ENCODE results near the gene ESRRA.
A peak's percentile ranks its signal among the peaks of the same experiment; 100 is the strongest.
"Not testable (repeated sequence)": the region's sequence is repeated elsewhere in the genome, so short reads cannot be mapped to it uniquely, and the experiment has no call there.

ESRRA gene

DNA sequence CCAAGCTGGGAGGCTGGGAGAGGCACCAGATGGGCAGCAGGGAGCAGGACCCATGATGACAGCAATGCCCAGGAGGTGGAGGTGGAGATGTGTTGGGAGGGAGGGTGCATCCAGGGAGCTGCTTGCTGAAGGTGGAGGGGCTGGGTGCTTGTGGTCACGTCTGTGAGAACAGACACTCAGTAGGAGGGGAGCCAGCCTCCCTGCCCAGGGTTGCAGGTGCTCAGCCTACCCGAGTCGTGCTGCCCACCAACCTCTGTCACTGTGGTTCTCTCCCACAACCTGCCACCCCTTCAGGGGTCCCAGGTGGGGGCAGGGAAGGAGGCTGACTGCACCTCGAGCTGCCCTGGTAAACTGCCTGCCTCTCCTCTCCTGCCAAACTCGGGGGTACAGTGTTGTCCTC, 18.0 kb downstream of the ESRRA start:
- no peak for ATAC-seq
- no peak for DNase-seq (ENCODE audit: low spot score in 2 of 2)
- peaks cover 31% of the 10 kb centered on the region for H3K4me1 Mint-ChIP-seq
- H3K27ac Mint-ChIP-seq = peak overlapping the region; percentile 78
- H3K36me3 Mint-ChIP-seq = peaks cover 48% of the 10 kb centered on the region
- H3K4me3 Mint-ChIP-seq = no peak overlapping the region
- H3K9me3 Mint-ChIP-seq = no peaks in the 10 kb centered on the region

- H3K36me3 Mint-ChIP-seq = peaks cover 42% of the 10 kb centered on the region
- peaks cover 27% of the 10 kb centered on the region for H3K4me1 Mint-ChIP-seq
- H3K4me3 Mint-ChIP-seq; H3K9me3 Mint-ChIP-seq; ATAC-seq; DNase-seq (ENCODE audit: low spot score in 2 of 2): not testable (repeated sequence)
- peak overlapping the region; percentile 78 for H3K27ac Mint-ChIP-seq
Observed at GRCh38 chr11:64323984-64324383, 18.7 kb downstream of the ESRRA start.

- no peak for ATAC-seq
- peaks cover 33% of the 10 kb centered on the region for H3K36me3 Mint-ChIP-seq
- H3K4me3 Mint-ChIP-seq = no peak overlapping the region
- H3K4me1 Mint-ChIP-seq = peaks cover 19% of the 10 kb centered on the region
- DNase-seq (ENCODE audit: low spot score in 2 of 2) = no peak
- H3K9me3 Mint-ChIP-seq = no peaks in the 10 kb centered on the region
- no peak overlapping the region for H3K27ac Mint-ChIP-seq
Observed at GRCh38 chr11:64324692-64325469, 19.6 kb downstream of the ESRRA start.

DNA sequence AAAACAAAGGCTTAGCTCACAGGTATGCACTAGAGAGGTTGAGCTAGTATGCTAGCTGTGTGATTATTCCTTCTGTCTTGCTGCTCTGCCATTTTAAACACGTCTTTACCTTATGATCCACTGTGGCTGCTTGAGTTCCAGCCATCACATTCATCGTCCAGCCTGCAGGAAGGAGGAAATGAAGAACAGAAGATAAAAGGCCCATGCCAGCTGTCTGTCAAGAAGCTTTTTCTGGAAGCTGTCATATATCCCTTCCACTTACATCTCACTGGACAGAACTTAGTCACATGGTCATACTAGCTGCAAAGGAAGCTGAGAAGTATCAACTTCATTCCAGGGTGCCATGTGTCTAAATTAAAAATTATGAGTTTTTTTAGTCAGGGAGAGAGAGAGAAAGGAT, 22.1 kb downstream of the ESRRA start:
- H3K36me3 Mint-ChIP-seq = peaks cover 9% of the 10 kb centered on the region
- H3K27ac Mint-ChIP-seq = no peak overlapping the region
- H3K4me1 Mint-ChIP-seq = peaks cover 16% of the 10 kb centered on the region
- no peak overlapping the region for H3K4me3 Mint-ChIP-seq
- no peak for DNase-seq (ENCODE audit: low spot score in 2 of 2)
- no peak for ATAC-seq
- no peaks in the 10 kb centered on the region for H3K9me3 Mint-ChIP-seq

GRCh38 chr11:64327993-64328392, 22.7 kb downstream of the ESRRA start:
- Mint-ChIP-seq H3K4me3 (no peak overlapping the region), H3K36me3 (peaks cover 4% of the 10 kb centered on the region), H3K9me3 (no peaks in the 10 kb centered on the region), H3K4me1 (peaks cover 16% of the 10 kb centered on the region), H3K27ac (no peak overlapping the region)
- DNase-seq (ENCODE audit: low spot score in 2 of 2) (no peak), ATAC-seq (no peak)

- DNase-seq (ENCODE audit: low spot score in 2 of 2) (no peak), ATAC-seq (no peak)
- Mint-ChIP-seq H3K27ac (no peak overlapping the region), H3K9me3 (no peaks in the 10 kb centered on the region), H3K4me1 (peaks cover 27% of the 10 kb centered on the region), H3K4me3 (no peak overlapping the region), H3K36me3 (peaks cover 18% of the 10 kb centered on the region)
Observed at GRCh38 chr11:64330888-64331287, 25.6 kb downstream of the ESRRA start.

DNA sequence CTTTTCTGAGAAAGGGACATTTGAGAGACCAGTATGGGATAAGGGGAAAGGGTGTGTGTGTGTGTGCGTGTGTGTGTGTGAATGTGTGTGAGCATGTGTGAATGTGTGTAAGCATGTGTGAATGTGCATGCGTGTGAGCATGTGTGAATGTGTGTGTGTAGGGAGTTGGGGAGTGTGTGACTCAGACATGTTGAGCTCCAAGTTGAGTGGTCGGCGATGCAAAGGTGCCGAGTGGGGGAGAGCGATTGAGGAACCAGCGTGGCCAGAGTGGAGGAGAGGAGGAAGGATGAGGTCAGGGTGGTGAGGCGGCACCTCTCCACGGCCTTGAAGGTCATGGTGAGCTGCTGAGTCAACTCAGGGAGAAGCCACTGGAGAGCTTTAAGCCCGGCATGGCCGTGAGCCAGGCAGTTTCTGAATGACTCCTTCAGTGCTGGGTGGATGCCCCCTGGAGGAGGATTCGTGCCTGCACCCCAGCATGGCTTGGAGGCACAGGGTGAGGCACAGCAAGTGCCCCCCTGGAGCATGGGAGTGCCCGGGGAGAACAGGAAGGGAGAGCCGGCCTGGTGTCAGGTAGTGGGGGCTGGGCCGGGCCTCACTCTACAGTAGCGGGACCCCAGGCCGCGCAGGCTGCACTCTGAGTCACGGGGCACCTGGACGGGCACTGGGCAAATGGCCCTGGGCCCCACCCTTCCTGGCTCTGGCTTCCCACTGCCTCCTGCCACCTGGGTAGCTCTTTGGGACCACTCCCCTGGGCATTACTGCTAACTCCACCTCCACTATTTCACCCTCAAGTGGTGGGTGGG, 26.4 kb downstream of the ESRRA start:
- peak; percentile 75 to 92 for DNase-seq (ENCODE audit: low spot score in 2 of 2)
- H3K9me3 Mint-ChIP-seq = no peaks in the 10 kb centered on the region
- peak overlapping the region; percentile 68 for H3K27ac Mint-ChIP-seq
- ATAC-seq = peak; percentile 94
- peak overlapping the region; percentile 36 for H3K4me3 Mint-ChIP-seq
- H3K36me3 Mint-ChIP-seq = peaks cover 18% of the 10 kb centered on the region
- H3K4me1 Mint-ChIP-seq = peaks cover 27% of the 10 kb centered on the region

DNA sequence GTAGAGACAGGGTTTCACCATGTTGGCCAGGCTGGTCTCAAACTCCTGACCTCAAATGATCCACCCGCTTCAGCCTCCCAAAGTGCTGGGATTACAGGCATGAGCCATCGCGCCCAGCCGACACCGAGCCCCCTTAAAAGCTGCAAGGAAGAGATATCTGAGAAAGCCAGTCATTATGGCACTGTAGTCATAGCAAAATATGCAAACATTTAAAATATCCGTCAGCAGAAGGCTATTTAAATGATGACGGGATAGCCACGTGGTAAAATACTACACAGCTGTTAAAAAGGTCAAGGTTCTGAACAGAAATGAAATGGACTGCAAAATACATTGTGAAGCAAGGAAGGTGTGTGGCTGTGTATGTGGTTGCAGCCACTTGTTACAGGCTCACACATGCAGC, 28.2 kb downstream of the ESRRA start:
- no peak for ATAC-seq
- H3K4me1 Mint-ChIP-seq = peaks cover 32% of the 10 kb centered on the region
- H3K27ac Mint-ChIP-seq = no peak overlapping the region
- no peak for DNase-seq (ENCODE audit: low spot score in 2 of 2)
- no peaks in the 10 kb centered on the region for H3K9me3 Mint-ChIP-seq
- H3K4me3 Mint-ChIP-seq = no peak overlapping the region
- H3K36me3 Mint-ChIP-seq = peaks cover 30% of the 10 kb centered on the region

DNA sequence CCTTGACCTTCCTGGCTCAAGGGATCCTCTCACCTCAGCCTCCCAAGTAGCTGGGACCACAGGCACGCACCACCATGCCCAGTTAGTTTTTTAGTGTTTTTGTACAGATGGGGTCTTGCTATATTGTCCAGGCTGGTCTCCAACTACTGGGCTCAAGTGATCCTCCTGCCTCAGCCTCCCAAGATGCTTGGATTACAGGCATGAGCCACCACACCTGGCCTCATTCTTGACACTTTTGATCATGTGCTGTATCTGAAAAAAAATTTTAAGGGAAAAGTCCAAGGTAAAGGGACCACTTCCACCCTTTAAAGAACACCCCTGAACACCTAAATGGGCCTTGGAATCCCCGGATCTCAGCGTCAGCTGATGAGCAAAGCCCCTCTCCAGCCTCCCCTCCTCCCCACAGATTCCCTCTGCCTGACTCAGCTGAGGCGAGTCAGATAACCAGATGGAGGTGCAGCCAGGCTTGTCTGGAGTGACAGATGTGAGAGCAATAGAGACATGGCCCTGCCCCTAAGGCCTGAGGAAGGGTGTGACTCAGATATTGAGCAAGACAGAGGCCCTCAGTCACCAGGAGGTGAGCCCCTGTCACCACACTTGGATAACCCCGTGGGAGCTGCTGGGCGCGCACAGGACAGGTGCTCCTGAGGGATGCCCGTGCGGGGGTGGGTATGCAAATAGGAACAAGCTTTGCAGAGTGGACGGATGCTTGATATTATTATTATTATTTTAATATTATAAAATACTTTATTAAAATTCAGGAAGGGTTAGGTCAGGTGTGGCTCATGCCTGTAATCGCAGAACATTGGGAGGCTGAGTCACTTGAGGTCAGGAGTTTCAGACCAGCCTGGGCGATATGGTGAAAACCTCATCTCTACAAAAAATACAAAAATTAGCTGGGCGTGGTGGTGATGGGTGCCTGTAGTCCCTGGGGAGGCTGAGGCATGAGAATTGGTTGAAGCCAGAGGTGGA, 29.7 kb downstream of the ESRRA start:
- DNase-seq (ENCODE audit: low spot score in 2 of 2) = no peak
- Mint-ChIP-seq H3K4me3 (peak overlapping the region; percentile 7), H3K4me1 (peaks cover 44% of the 10 kb centered on the region), H3K27ac (peak overlapping the region; percentile 78), H3K36me3 (peaks cover 45% of the 10 kb centered on the region), H3K9me3 (no peaks in the 10 kb centered on the region)
- peak; percentile 82 for ATAC-seq

GRCh38 chr11:64337538-64338249, 32.4 kb downstream of the ESRRA start:
- peak overlapping the region; percentile 90 for H3K4me3 Mint-ChIP-seq
- peaks cover 65% of the 10 kb centered on the region for H3K36me3 Mint-ChIP-seq
- H3K27ac Mint-ChIP-seq = peak overlapping the region; percentile 29
- no peaks in the 10 kb centered on the region for H3K9me3 Mint-ChIP-seq
- DNase-seq (ENCODE audit: low spot score in 2 of 2) (no peak), ATAC-seq (no peak)
- peaks cover 45% of the 10 kb centered on the region for H3K4me1 Mint-ChIP-seq

DNA sequence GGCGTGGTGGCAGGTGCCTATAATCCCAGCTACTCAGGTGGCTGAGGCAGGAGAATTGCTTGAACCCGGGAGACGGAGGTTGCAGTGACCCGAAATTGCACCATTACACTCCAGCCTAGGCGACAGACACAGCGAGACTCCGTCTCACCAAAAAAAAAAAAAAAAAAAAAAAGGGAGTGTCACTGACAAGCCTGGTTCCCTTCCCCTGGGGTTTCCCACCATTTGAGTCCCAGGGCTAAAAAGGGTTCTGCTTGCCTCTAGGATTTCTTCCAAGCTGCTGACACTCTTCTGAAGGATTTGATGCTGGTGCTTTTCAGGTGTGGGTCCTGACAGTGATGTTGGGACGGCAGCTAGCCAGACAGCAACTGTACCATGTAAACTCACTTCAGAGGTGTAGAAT, 33.4 kb downstream of the ESRRA start:
- DNase-seq (ENCODE audit: low spot score in 2 of 2) = no peak
- H3K27ac Mint-ChIP-seq = peak overlapping the region; percentile 83
- peak overlapping the region; percentile 90 for H3K4me3 Mint-ChIP-seq

DNA sequence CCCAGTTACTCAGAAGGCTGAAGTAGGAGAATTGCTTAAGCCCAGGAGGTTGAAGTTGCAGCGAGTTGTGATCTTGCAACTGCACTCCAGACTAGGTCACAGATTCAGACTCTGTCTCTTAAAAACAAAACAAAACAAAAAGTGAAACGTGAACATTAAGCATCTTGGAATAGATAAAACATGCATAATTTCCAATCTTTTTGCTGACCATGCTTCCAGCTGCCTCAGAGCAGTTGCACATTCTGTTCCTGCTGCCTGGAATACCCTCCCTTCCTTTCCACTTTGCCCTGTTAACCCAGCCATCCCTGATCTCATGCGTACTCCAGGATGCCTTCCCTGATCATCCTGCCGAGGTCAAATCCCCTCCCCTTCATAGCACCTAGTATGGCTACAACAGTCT, 34.0 kb downstream of the ESRRA start:
- ATAC-seq (no peak), DNase-seq (ENCODE audit: low spot score in 2 of 2) (no peak)
- Mint-ChIP-seq H3K4me3 (peak overlapping the region; percentile 90), H3K27ac (peak overlapping the region; percentile 83), H3K4me1 (peaks cover 45% of the 10 kb centered on the region), H3K36me3 (peaks cover 64% of the 10 kb centered on the region), H3K9me3 (no peaks in the 10 kb centered on the region)

More for the DNA sequence above, 33.4 kb downstream of the ESRRA start:
- peaks cover 64% of the 10 kb centered on the region for H3K36me3 Mint-ChIP-seq
- no peaks in the 10 kb centered on the region for H3K9me3 Mint-ChIP-seq
- peaks cover 45% of the 10 kb centered on the region for H3K4me1 Mint-ChIP-seq
- ATAC-seq = no peak

- Mint-ChIP-seq H3K36me3 (peaks cover 68% of the 10 kb centered on the region), H3K27ac (peak within 1 kb of the TSS; percentile 83), H3K4me1 (peaks cover 43% of the 10 kb centered on the region), H3K9me3 (no peaks in the 10 kb centered on the region), H3K4me3 (peak within 1 kb of the TSS; percentile 90)
- peak; percentile 63 to 91 for DNase-seq (ENCODE audit: low spot score in 2 of 2)
- ATAC-seq = peak; percentile 86
Observed at GRCh38 chr11:64339754-64340408, 34.6 kb downstream of the ESRRA start, which contains the start of gene CCDC88B. TSS of gene CCDC88B (plus strand) at chr11:64340204. CDS start at chr11:64340267, 63 bp downstream.

Data from stimulated activated effector memory CD8-positive, alpha-beta T cell treated with anti-CD3 and anti-CD28 coated beads, Interleukin-12 subunit alpha, Interleukin-12 subunit beta, amount 100 ng/mL, for 72 hours (primary cell).